SU-DHL-6 (cell line): ENCODE results near the gene PLCB1.

Source experiments
- H2AFZ ChIP-seq: fragments of 200-600 bp; sonication (generic); 2 replicates; pipeline ENCODE4 v1.6.1; 2014; ENCODE audit warnings: low read depth, mild to moderate bottlenecking, moderate library complexity, mixed read lengths, antibody characterized with exemption, low read length; ENCODE audit not compliant: severe bottlenecking
- H3F3A ChIP-seq: fragments of 200-600 bp; shearing (Covaris generic); 2 replicates; pipeline ENCODE4 v1.6.0; 2016; ENCODE audit warnings: antibody characterized with exemption, mild to moderate bottlenecking; ENCODE audit not compliant: insufficient read depth
- H3K27ac ChIP-seq: fragments of 200-600 bp; sonication (generic); 2 replicates; pipeline ENCODE4 v1.5.1; 2016; ENCODE audit warnings: low read depth, mild to moderate bottlenecking, low read length, moderate library complexity, mixed read lengths
- H3K27me3 ChIP-seq: fragments of 200-600 bp; sonication (generic), shearing (Covaris generic); 2 replicates; pipeline ENCODE4 v1.6.0; 2014; ENCODE audit warnings: mild to moderate bottlenecking, low read length
- H3K36me3 ChIP-seq: fragments of 200-600 bp; sonication (generic); 2 replicates; pipeline ENCODE4 v1.6.1; 2014; ENCODE audit warnings: mild to moderate bottlenecking, low read length, mixed read lengths
- H3K4me2 ChIP-seq: fragments of 300-600, 200-600 bp; shearing (Covaris generic), sonication (generic); 2 replicates; pipeline ENCODE4 v1.6.0; 2014; ENCODE audit warnings: low read length, low read depth, mild to moderate bottlenecking; ENCODE audit not compliant: poor library complexity, severe bottlenecking
- H3K4me3 ChIP-seq: fragments of 200-600 bp; sonication (generic); 2 replicates; pipeline ENCODE4 v1.5.1; 2014; ENCODE audit warnings: antibody characterized with exemption, low read length, mild to moderate bottlenecking, mixed read lengths; ENCODE audit not compliant: insufficient read depth, poor library complexity, severe bottlenecking
- H3K79me2 ChIP-seq: fragments of 200-600 bp; sonication (generic); 2 replicates; pipeline ENCODE4 v1.6.1; 2014; ENCODE audit warnings: mild to moderate bottlenecking, low read length, moderate library complexity; ENCODE audit not compliant: insufficient read depth
- H3K9ac ChIP-seq: fragments of 200-600 bp; sonication (generic); 2 replicates; pipeline ENCODE4 v1.7.0; 2014; ENCODE audit warnings: mild to moderate bottlenecking, low read length
- H3K9me2 ChIP-seq: fragments of 200-600 bp; sonication (generic); replicated peaks from 2 replicates; pipeline ENCODE4 v1.6.1; 2014; ENCODE audit warnings: low read length; ENCODE audit not compliant: insufficient read depth
- H3K9me3 ChIP-seq: fragments of 200-600 bp; sonication (generic); 2 replicates; pipeline ENCODE4 v1.6.1; 2014; ENCODE audit warnings: low read length, mixed read lengths; ENCODE audit not compliant: insufficient read depth
- H4K20me1 ChIP-seq: fragments of 200-600 bp; sonication (generic); 2 replicates; pipeline ENCODE4 v1.6.1; 2014; ENCODE audit warnings: low read depth, mild to moderate bottlenecking, antibody characterized with exemption, low read length, moderate library complexity, mixed read lengths
- CTCF ChIP-seq: fragments of 200-600 bp; sonication (generic); IDR thresholded peaks from one replicate; pipeline ENCODE4 v1.5.1; 2017; ENCODE audit warnings: antibody characterized with exemption, mild to moderate bottlenecking, low read length, moderate library complexity; ENCODE audit not compliant: insufficient read depth, poor library complexity, severe bottlenecking
- EZH2phosphoT487 ChIP-seq: fragments of 200-600 bp; sonication (generic), shearing (Covaris generic); conservative IDR thresholded peaks from 2 replicates; pipeline ENCODE4 v1.6.1; 2018; ENCODE audit warnings: mild to moderate bottlenecking, antibody characterized with exemption, low read length, moderate library complexity, mixed read lengths

The PLCB1 gene

GRCh38 chr20:8489094-8489883, 357.2 kb downstream of the PLCB1 start:
- TF ChIP-seq EZH2phosphoT487 (no peak), CTCF (no peak)
- Histone ChIP-seq H2AFZ (no peak overlapping the region), H3K79me2 (no peaks in the 10 kb centered on the region)

GRCh38 chr20:8490076-8490830, 358.2 kb downstream of the PLCB1 start:
- H3K9ac ChIP-seq: no peak overlapping the region
- H3K79me2 ChIP-seq: no peaks in the 10 kb centered on the region
- no peaks in the 10 kb centered on the region for H3K27me3 ChIP-seq
- no peak overlapping the region for H3K27ac ChIP-seq
- H3K36me3 ChIP-seq: no peaks in the 10 kb centered on the region
- no peaks in the 10 kb centered on the region for H4K20me1 ChIP-seq
- no peaks in the 10 kb centered on the region for H3F3A ChIP-seq
- no peaks in the 10 kb centered on the region for H3K9me2 ChIP-seq
- H2AFZ ChIP-seq: no peak overlapping the region
- no peaks in the 10 kb centered on the region for H3K9me3 ChIP-seq
- H3K4me2 ChIP-seq: no peak overlapping the region
- TF ChIP-seq EZH2phosphoT487 (no peak), CTCF (no peak)
- no peak overlapping the region for H3K4me3 ChIP-seq

More at GRCh38 chr20:8489094-8489883, 357.2 kb downstream of the PLCB1 start:
- H3K9ac ChIP-seq: no peak overlapping the region
- H3K9me2 ChIP-seq: no peaks in the 10 kb centered on the region
- no peak overlapping the region for H3K27ac ChIP-seq
- no peaks in the 10 kb centered on the region for H3K36me3 ChIP-seq
- no peak overlapping the region for H3K4me3 ChIP-seq
- no peaks in the 10 kb centered on the region for H3F3A ChIP-seq
- no peaks in the 10 kb centered on the region for H4K20me1 ChIP-seq
- H3K9me3 ChIP-seq: no peaks in the 10 kb centered on the region
- no peaks in the 10 kb centered on the region for H3K27me3 ChIP-seq
- no peak overlapping the region for H3K4me2 ChIP-seq

- no peak overlapping the region for H3K4me3 ChIP-seq
- no peak overlapping the region for H3K27ac ChIP-seq
- H4K20me1 ChIP-seq: no peaks in the 10 kb centered on the region
- H3K9ac ChIP-seq: no peak overlapping the region
- no peaks in the 10 kb centered on the region for H3K9me2 ChIP-seq
- no peaks in the 10 kb centered on the region for H3K79me2 ChIP-seq
- no peaks in the 10 kb centered on the region for H3F3A ChIP-seq
- H3K27me3 ChIP-seq: no peaks in the 10 kb centered on the region
- no peak overlapping the region for H2AFZ ChIP-seq
- H3K4me2 ChIP-seq: no peak overlapping the region
- H3K9me3 ChIP-seq: no peaks in the 10 kb centered on the region
- no peaks in the 10 kb centered on the region for H3K36me3 ChIP-seq
- TF ChIP-seq CTCF (no peak), EZH2phosphoT487 (no peak)
These were observed 360.1 kb downstream of the PLCB1 start for GRCh38 chr20:8492173-8492572.
